Uterus (tissue), 4 donors: ENCODE measurements around the gene PTPRU. TPM values are rescaled to one million over a fixed set of nuclear protein-coding genes. Genes with fewer than 3 reads are reported as not detected.
A peak's percentile ranks its signal among the peaks of the same experiment; 100 is the strongest.

Experiments
- DNase-seq, 2 donors: peaks; one replicate each; pipeline ENCODE4 v3.0.0-alpha.2; 2019 to 2020
- H3K27ac ChIP-seq, 2 donors: fragments of 200-600 bp; sonication (generic); 1 replicate in 1 of 2; 2 replicates in 1 of 2; pipeline ENCODE4 v1.5.1; 2016 to 2018
- H3K27me3 ChIP-seq, 2 donors: fragments of 200-600 bp; sonication (generic); one replicate each; pipeline ENCODE4 v1.5.1; 2018 to 2019; ENCODE audit warnings: control low read depth in 1 of 2
- H3K36me3 ChIP-seq, 2 donors: fragments of 200-600 bp; sonication (generic); one replicate each; pipeline ENCODE4 v1.5.1; 2019; ENCODE audit warnings: control low read depth in 1 of 2
- H3K4me1 ChIP-seq, 2 donors: fragments of 200-600 bp; sonication (generic); one replicate each; pipeline ENCODE4 v1.5.1; 2018 to 2019; ENCODE audit warnings: control low read depth in 1 of 2
- H3K4me3 ChIP-seq, 2 donors: fragments of 200-600 bp; sonication (generic); 1 replicate in 1 of 2; 2 replicates in 1 of 2; pipeline ENCODE4 v1.5.1; 2018 to 2019; ENCODE audit warnings: mild to moderate bottlenecking in 1 of 2
- H3K9me3 ChIP-seq, 2 donors: fragments of 200-600 bp; sonication (generic); one replicate each; pipeline ENCODE4 v1.5.1; 2019; ENCODE audit warnings: control low read depth in 1 of 2
- POLR2A ChIP-seq, 2 donors: fragments of 450-650 bp; IDR thresholded peaks; one replicate each; pipeline ENCODE4 v1.6.1; 2016; ENCODE audit warnings: antibody characterized with exemption in 2 of 2, mild to moderate bottlenecking in 1 of 2, moderate library complexity in 1 of 2
- intact Hi-C: fragments of 100-400 bp; cut with DNase I; formaldehyde crosslinking; loops from one replicate; pipeline ENCODE4 v1.15.1; 2023; ENCODE audit warnings: low total_unique reads
- total RNA-seq, 4 donors: library from RNA; depleted of rRNA in 3 of 4; stranded (reverse); fragments of >200 nt in 3 of 4; gene quantifications; one replicate each; pipeline versions ENCODE4 v1.1.0 to v1.2.4, GENCODE V29; 2014 to 2023
- TF ChIP-seq, protein P1 (sequence below), 4 experiments: fragments of 200-600 bp in 2 of 4; fragments of 450-650 bp in 2 of 4; sonication (generic) in 2 of 4; IDR thresholded peaks; one replicate each; pipeline ENCODE4 v1.5.1; 2016 to 2019; ENCODE audit warnings: antibody characterized with exemption in 4 of 4, mild to moderate bottlenecking in 2 of 4, moderate library complexity in 1 of 4
- donor health status: DM: yes; HTN: yes; CAD: no.

PTPRU gene
- total RNA-seq, 4 donors from 2014 or later, result 9.5 to 48.2 (median 33.4) TPM

DNA sequence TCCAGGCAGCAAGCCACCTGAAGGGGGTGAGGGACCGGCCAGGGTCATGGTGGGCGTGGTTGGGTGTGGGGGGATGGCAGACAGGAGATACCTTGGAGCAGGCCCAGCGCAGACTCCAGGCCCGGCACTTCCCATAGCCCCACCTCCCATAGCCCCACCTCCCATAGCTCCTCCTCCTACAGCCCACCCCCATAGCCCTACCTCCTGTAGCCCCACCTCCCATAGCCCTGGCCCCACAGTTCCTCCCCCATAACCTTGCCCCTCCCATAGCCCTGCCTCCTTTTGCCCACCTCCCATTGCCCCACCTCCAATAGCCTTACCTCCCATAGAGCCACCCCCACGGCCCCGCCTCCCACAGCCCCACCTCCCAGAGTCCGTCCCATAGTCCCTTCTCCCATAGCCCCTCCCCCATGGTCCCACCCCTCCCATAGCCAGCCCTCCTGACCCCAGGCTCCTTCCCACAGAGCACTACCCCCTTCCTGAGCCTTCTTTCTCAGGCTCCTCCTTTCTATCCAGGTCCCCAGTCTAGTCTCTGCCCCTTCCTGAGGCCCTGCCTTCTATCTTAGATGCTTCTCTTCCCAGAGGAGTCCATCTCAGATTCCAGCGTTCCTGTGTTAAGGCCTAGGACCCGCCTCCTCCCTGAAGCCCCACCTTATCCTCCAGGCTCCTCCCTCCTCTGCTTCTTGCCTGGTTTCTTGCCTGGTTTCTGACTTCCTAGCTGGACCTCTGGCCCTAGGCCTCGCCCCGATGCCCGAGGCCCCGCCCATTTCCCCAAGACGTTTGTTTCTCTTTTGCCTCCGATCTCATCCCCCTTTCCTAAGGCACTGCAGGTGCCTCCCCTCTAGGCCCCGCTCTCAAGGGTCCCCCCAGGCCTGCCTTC, 46.8 kb downstream of the PTPRU start:
- TF ChIP-seq POLR2A (IDR thresholded peaks at IDR 0.05), result no peak
- TF ChIP-seq, protein P1, sequence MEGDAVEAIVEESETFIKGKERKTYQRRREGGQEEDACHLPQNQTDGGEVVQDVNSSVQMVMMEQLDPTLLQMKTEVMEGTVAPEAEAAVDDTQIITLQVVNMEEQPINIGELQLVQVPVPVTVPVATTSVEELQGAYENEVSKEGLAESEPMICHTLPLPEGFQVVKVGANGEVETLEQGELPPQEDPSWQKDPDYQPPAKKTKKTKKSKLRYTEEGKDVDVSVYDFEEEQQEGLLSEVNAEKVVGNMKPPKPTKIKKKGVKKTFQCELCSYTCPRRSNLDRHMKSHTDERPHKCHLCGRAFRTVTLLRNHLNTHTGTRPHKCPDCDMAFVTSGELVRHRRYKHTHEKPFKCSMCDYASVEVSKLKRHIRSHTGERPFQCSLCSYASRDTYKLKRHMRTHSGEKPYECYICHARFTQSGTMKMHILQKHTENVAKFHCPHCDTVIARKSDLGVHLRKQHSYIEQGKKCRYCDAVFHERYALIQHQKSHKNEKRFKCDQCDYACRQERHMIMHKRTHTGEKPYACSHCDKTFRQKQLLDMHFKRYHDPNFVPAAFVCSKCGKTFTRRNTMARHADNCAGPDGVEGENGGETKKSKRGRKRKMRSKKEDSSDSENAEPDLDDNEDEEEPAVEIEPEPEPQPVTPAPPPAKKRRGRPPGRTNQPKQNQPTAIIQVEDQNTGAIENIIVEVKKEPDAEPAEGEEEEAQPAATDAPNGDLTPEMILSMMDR (IDR thresholded peaks at IDR 0.05), result no peak
- Histone ChIP-seq H3K27ac (no peak overlapping the region), H3K4me3 (no peak overlapping the region)

DNA sequence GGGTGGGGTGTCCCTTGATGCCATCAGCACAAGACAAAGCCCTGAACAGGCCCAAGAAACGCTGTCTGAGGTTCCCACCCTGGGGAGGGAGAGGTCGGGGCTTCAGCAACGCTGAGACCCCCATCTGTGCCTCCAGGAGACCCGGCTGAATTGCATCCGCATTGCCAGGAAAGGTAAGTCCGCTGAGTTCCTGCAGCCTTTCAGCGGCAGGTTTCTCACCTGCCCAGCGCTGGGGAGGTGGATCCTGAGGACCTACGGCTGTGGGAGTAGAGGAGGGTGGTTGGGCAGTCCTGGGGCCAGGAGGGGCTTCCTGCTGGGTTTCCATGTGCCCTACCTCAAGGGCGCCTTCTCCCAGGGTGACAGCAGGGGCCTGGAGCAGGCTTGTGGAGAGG, 47.5 kb downstream of the PTPRU start:
- no peak for TF ChIP-seq POLR2A (IDR thresholded peaks at IDR 0.05)
- TF ChIP-seq, protein P1 (IDR thresholded peaks at IDR 0.05), result no peak
- Histone ChIP-seq H3K36me3 (no peaks in the 10 kb centered on the region), H3K4me1 (no peaks in the 10 kb centered on the region), H3K4me3 (no peak overlapping the region), H3K27ac (no peak overlapping the region), H3K9me3 (no peaks in the 10 kb centered on the region), H3K27me3 (no peaks in the 10 kb centered on the region)
- DNase-seq, result no peak
- intact Hi-C loops, result no loop called here

More for the DNA sequence above, 46.8 kb downstream of the PTPRU start:
- peak in 1 of 2 donors; percentile 29 for DNase-seq
- Histone ChIP-seq H3K4me1 (no peaks in the 10 kb centered on the region), H3K36me3 (no peaks in the 10 kb centered on the region), H3K9me3 (no peaks in the 10 kb centered on the region), H3K27me3 (no peaks in the 10 kb centered on the region)
- intact Hi-C loops, result no loop called here

DNA sequence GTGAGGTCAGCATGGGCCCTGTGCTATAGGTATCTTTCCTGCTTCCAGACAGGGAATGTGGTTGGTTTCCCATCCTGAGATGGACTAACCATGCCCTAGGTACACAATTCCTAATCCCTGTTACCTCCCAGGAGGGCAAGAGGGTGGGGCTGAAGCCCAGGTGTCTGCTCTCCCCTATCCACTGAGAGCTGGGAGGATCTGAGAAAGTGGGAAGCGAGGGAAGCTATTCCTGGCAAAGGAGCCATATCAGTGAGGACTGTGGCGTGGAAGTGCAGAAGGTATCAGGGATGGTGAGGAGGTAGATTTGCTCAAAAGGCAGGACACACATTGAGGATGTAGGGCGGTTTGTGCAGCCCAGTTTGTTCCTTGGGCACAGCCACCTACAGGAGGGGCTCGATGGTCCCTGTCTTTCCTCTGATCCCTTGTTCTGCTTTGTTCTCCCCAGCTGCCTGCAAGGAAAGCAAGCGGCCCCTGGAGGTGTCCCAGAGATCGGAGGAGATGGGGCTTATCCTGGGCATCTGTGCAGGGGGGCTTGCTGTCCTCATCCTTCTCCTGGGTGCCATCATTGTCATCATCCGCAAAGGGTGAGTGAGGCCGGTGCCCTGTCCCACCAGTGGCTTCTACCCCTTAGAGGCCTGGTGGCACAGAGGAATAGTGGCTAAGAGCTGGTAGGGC, 48.1 kb downstream of the PTPRU start:
- TF ChIP-seq, protein P1 (IDR thresholded peaks at IDR 0.05), result no peak
- no peak for TF ChIP-seq POLR2A (IDR thresholded peaks at IDR 0.05)
- H3K36me3 ChIP-seq, result no peaks in the 10 kb centered on the region
- H3K4me3 ChIP-seq, result no peak overlapping the region
- H3K27me3 ChIP-seq, result no peaks in the 10 kb centered on the region
- no peaks in the 10 kb centered on the region for H3K9me3 ChIP-seq
- intact Hi-C loops, result no loop called here
- H3K27ac ChIP-seq, result no peak overlapping the region
- no peak for DNase-seq
- H3K4me1 ChIP-seq, result no peaks in the 10 kb centered on the region

DNA sequence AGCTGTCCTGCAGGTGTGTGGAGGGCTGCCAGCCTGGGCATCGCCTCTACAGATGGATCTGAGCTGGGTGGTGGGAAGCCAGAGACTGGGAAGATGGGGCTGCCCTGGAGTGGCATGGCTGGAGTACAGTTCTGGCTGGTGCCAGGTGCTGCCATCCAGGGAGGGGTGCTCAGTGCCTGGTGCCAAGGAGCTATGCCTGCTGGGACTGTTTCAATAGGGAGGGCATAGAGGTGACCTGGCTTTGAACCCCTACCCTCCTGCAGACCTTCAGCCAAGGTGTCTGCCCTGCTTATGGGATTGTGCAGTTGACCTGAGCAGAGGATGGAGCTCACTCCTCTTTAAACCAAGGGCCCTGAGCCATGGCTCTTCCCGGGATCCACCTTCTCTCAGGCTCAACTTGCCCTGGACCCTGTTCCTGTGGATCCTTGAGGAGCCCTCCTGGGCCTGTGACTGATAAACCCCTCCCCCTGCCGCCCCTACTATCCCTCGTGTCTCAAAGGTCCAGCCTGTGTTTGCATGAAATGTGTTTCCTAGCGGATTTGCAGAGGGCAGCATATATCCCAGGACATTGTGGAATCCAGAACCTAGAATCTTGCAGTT, 48.7 kb downstream of the PTPRU start:
- intact Hi-C loops, result no loop called here
- Histone ChIP-seq H3K9me3 (no peaks in the 10 kb centered on the region), H3K27ac (no peak overlapping the region), H3K27me3 (no peaks in the 10 kb centered on the region), H3K36me3 (no peaks in the 10 kb centered on the region), H3K4me1 (no peaks in the 10 kb centered on the region), H3K4me3 (no peak overlapping the region)
- no peak for DNase-seq
- TF ChIP-seq, protein P1 (IDR thresholded peaks at IDR 0.05), result no peak
- no peak for TF ChIP-seq POLR2A (IDR thresholded peaks at IDR 0.05)

DNA sequence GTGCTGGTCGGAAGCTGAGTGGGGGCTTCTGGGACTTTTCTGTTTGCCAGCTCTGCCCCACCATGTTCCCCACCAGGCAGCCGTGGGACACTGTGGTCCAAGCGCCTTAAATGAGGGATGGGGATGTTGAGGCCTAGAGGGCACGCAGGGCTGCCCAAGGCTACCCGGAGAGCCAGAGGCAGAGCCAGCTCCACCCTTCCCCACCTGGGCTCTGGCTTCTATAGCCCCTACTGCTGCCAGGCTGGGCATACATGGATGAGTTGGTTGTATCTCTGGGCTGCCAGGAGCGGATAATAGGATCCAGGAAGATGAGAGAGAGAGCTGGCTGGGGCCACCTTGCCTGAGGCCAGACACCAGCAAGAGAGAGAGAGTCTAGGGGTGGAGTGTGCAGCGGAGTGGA, 49.4 kb downstream of the PTPRU start:
- DNase-seq, result no peak
- H3K4me3 ChIP-seq, result no peak overlapping the region
- H3K36me3 ChIP-seq, result no peaks in the 10 kb centered on the region
- H3K4me1 ChIP-seq, result no peaks in the 10 kb centered on the region
- no peak for TF ChIP-seq POLR2A (IDR thresholded peaks at IDR 0.05)
- TF ChIP-seq, protein P1 (IDR thresholded peaks at IDR 0.05), result no peak
- H3K9me3 ChIP-seq, result no peaks in the 10 kb centered on the region
- no peak overlapping the region for H3K27ac ChIP-seq
- intact Hi-C loops, result no loop called here
- no peaks in the 10 kb centered on the region for H3K27me3 ChIP-seq
